Measurements from ENCODE around the gene NFATC2.
"Not testable (repeated sequence)": the region's sequence is repeated elsewhere in the genome, so short reads cannot be mapped to it uniquely, and the experiment has no call there.

NFATC2 gene

DNA sequence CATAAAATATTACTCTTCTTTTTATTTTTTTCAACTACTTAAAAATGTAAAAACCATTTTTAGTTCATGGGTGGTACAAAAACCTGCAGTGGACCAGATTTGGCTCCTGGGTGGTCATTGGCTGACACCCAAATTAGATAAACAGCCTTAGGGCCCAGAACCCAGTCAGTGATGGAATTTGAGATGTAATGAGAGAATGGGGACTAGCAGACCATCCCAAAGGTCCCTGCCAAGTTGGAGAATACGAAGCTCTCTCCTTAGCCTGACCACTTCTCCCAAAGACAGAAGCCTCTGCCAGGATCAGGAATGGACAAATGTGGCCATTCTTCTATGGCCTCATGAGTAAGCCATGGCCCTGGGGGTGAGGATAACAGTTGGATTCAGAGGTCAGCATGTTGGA lies 194.7 kb downstream of the NFATC2 start:
- no peak for TF ChIP-seq YY1 (IDR thresholded peaks at IDR 0.05; ENCODE audit: insufficient read depth, insufficient read length)
- TF ChIP-seq SUZ12 (IDR thresholded peaks at IDR 0.05; ENCODE audit: extremely low read depth, insufficient read depth, insufficient read length) = no peak
- TF ChIP-seq ZNF274 (IDR thresholded peaks at IDR 0.05; ENCODE audit: low read depth, low read length) = no peak
- no peaks in the 10 kb centered on the region for H3K27me3 ChIP-seq (ENCODE audit: insufficient read depth, insufficient read length)
- no peak overlapping the region for H3K9ac ChIP-seq (ENCODE audit: insufficient read length, low read depth)
- no peaks in the 10 kb centered on the region for H3K36me3 ChIP-seq (ENCODE audit: insufficient read depth, insufficient read length, low read length)
- no peaks in the 10 kb centered on the region for H3K9me3 ChIP-seq (ENCODE audit: insufficient read depth, low read length)
- no peak for DNase-seq (ENCODE audit: low read depth, low spot score)
- H3K4me3 ChIP-seq (ENCODE audit: insufficient read length, low read depth) = no peak overlapping the region
- H3K4me1 ChIP-seq (ENCODE audit: insufficient read depth, insufficient read length) = peaks cover 3% of the 10 kb centered on the region

DNA sequence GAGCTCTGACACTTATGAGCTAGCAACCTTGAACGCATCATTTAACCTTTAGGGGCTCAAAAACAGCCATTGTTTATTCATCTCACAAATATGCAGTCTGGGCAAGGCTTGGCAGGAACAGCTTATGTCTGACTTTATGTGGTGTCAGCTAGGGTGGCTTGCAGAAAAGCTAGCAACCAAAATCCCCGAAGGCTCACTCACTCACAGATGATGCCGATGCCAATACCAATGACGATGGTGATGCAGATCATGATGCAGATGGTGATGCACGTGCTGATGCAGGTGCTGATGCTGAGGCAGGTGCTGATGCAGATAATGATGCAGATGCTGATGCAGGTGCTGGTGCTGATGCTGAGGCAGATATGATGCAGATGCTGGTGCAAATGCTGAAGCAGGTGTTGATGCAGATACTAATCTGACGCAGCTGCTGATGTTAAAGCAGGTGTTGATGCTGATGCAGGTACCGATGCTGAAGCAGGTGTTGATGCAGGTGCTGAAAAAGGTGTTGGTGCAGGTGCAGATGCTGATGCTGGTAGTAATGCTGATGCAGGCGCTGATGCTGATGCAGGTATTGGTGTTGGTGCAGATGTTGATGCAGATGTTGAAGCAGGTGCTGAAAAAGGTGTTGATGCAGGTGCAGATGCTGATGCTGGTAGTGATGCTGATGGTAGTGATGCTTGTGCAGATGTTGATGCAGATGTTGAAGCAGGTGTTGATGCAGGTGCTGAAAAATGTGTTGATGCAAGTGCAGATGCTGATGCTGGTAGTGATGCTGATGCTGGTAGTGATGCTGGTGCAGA lies 195.6 kb downstream of the NFATC2 start:
- DNase-seq (ENCODE audit: low read depth, low spot score) = no peak
- no peak overlapping the region for H3K9ac ChIP-seq (ENCODE audit: insufficient read length, low read depth)

DNA sequence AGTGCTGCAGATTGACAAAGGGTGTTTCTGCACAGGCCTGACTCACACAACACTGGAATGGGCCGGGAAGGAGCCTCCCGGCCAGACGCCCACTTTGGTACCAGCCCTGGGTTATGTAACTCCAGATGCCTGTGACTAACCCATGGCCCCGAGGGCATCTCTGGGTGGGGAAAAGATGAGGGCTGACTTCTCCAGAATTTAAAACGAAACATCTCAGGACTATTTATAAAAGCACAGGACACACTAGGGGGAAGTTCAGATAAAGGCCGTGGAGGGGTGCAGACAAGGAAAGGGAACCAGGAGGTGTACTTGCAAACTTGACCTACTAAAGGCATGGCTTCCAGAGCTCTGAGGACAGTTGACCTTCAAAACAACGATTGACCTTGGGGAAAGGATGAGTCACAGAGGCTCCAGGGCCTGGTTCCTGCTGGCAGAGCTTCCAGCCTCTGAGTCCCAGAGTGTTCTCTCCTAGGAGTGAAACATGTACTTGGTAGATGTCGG lies 196.9 kb downstream of the NFATC2 start:
- no peak for DNase-seq (ENCODE audit: low read depth, low spot score)
- Histone ChIP-seq H3K27me3 (ENCODE audit: insufficient read depth, insufficient read length) (no peaks in the 10 kb centered on the region), H3K4me3 (ENCODE audit: insufficient read length, low read depth) (no peak overlapping the region), H3K9ac (ENCODE audit: insufficient read length, low read depth) (no peak overlapping the region), H3K9me3 (ENCODE audit: insufficient read depth, low read length) (no peaks in the 10 kb centered on the region), H3K4me1 (ENCODE audit: insufficient read depth, insufficient read length) (peaks cover 3% of the 10 kb centered on the region), H3K36me3 (ENCODE audit: insufficient read depth, insufficient read length, low read length) (no peaks in the 10 kb centered on the region)
- no peak for TF ChIP-seq YY1 (IDR thresholded peaks at IDR 0.05; ENCODE audit: insufficient read depth, insufficient read length)

More for the DNA sequence above, 195.6 kb downstream of the NFATC2 start:
- peaks cover 3% of the 10 kb centered on the region for H3K4me1 ChIP-seq (ENCODE audit: insufficient read depth, insufficient read length)
- no peaks in the 10 kb centered on the region for H3K27me3 ChIP-seq (ENCODE audit: insufficient read depth, insufficient read length)
- TF ChIP-seq SUZ12 (IDR thresholded peaks at IDR 0.05; ENCODE audit: extremely low read depth, insufficient read depth, insufficient read length) (no peak), ZNF274 (IDR thresholded peaks at IDR 0.05; ENCODE audit: low read depth, low read length) (no peak), YY1 (IDR thresholded peaks at IDR 0.05; ENCODE audit: insufficient read depth, insufficient read length) (no peak)
- H3K36me3 ChIP-seq (ENCODE audit: insufficient read depth, insufficient read length, low read length) = no peaks in the 10 kb centered on the region
- H3K9me3 ChIP-seq (ENCODE audit: insufficient read depth, low read length) = no peaks in the 10 kb centered on the region
- H3K4me3 ChIP-seq (ENCODE audit: insufficient read length, low read depth) = no peak overlapping the region

DNA sequence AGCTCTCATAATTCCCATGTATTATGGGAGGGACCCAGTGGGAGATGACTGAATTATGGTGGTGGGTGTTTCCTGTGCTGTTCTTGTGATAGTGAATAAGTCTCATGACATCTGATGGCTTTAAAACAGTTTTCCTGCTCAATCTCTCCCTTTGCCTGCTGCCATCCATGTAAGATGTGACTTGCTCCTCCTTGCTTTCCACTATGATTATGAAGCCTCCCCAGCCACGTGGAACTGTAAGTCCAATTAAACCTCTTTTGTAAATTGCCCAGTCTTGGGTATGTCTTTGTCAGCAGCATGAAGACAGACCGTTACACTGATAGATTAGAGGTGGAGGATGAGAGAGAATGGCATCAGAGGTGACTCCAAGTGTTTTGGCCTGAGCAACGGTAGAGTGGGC lies 198.7 kb downstream of the NFATC2 start:
- DNase-seq (ENCODE audit: low read depth, low spot score); H3K36me3 ChIP-seq (ENCODE audit: insufficient read depth, insufficient read length, low read length); H3K9ac ChIP-seq (ENCODE audit: insufficient read length, low read depth); H3K4me1 ChIP-seq (ENCODE audit: insufficient read depth, insufficient read length); H3K9me3 ChIP-seq (ENCODE audit: insufficient read depth, low read length); H3K27me3 ChIP-seq (ENCODE audit: insufficient read depth, insufficient read length); H3K4me3 ChIP-seq (ENCODE audit: insufficient read length, low read depth): not testable (repeated sequence)

DNA sequence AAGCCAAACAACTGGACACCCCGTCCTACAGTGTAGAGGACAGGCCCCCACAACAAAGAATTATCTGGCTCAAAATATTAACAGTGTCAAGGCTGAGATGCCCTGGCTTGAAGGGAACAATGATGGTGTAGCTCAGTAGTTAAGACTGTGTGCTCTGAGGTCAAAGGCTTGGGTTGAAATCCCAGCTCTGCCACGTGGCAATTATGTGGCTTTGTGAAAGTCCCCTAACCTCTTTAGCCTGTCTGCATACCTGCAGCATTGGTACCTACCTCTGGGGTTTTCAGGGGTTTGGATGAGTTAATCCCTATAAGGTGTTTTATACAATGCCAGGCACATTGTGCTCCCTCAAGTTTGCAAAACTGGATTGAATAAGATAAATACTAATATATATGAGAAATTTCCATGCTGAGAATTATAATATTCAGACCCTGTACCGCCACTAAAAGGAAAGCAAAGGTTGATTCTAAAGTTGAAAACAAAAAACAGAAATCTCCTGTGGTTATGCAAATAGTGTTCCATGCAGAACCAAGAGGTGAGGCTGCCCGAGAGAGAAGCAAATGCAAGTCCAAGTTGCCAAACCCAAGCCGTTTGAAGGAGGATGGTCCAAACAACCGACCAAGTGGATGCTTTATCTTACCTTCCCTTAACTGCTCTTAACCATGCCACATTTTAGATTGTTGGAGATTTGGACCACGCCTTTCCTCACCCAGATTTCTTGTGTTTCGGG lies 199.8 kb downstream of the NFATC2 start:
- TF ChIP-seq YY1 (IDR thresholded peaks at IDR 0.05; ENCODE audit: insufficient read depth, insufficient read length) (no peak), ZNF274 (IDR thresholded peaks at IDR 0.05; ENCODE audit: low read depth, low read length) (no peak), SUZ12 (IDR thresholded peaks at IDR 0.05; ENCODE audit: extremely low read depth, insufficient read depth, insufficient read length) (no peak)
- Histone ChIP-seq H3K9ac (ENCODE audit: insufficient read length, low read depth) (no peak overlapping the region), H3K9me3 (ENCODE audit: insufficient read depth, low read length) (no peaks in the 10 kb centered on the region), H3K36me3 (ENCODE audit: insufficient read depth, insufficient read length, low read length) (no peaks in the 10 kb centered on the region), H3K4me3 (ENCODE audit: insufficient read length, low read depth) (no peak overlapping the region), H3K4me1 (ENCODE audit: insufficient read depth, insufficient read length) (peaks cover 3% of the 10 kb centered on the region), H3K27me3 (ENCODE audit: insufficient read depth, insufficient read length) (no peaks in the 10 kb centered on the region)
- no peak for DNase-seq (ENCODE audit: low read depth, low spot score)

DNA sequence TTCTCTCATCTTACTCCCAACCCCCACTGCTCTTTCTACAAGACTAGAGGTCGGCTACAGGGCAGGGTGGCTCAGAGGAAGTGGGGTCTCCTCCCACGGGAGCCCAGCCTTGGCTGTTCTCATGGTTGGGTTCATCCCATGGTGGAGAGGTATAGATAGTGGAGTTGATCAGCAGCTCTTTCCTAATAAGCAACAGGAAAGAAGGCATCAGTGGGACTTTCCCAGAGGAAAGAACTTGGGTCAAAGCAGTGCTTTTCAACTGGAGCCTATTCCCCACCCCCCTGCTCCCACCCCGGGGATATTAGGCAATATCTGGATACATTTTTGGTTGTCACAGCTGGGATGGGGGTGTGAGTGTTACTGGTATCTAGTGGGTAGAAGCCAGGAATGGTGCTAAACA lies 200.9 kb downstream of the NFATC2 start:
- Histone ChIP-seq H3K36me3 (ENCODE audit: insufficient read depth, insufficient read length, low read length) (no peaks in the 10 kb centered on the region), H3K9ac (ENCODE audit: insufficient read length, low read depth) (no peak overlapping the region), H3K4me3 (ENCODE audit: insufficient read length, low read depth) (no peak overlapping the region), H3K27me3 (ENCODE audit: insufficient read depth, insufficient read length) (no peaks in the 10 kb centered on the region), H3K4me1 (ENCODE audit: insufficient read depth, insufficient read length) (peaks cover 3% of the 10 kb centered on the region), H3K9me3 (ENCODE audit: insufficient read depth, low read length) (peaks cover 5% of the 10 kb centered on the region; the same call in 1 of the 2 replicates)
- no peak for TF ChIP-seq ZNF274 (IDR thresholded peaks at IDR 0.05; ENCODE audit: low read depth, low read length)
- TF ChIP-seq YY1 (IDR thresholded peaks at IDR 0.05; ENCODE audit: insufficient read depth, insufficient read length) = no peak
- DNase-seq (ENCODE audit: low read depth, low spot score) = no peak

DNA sequence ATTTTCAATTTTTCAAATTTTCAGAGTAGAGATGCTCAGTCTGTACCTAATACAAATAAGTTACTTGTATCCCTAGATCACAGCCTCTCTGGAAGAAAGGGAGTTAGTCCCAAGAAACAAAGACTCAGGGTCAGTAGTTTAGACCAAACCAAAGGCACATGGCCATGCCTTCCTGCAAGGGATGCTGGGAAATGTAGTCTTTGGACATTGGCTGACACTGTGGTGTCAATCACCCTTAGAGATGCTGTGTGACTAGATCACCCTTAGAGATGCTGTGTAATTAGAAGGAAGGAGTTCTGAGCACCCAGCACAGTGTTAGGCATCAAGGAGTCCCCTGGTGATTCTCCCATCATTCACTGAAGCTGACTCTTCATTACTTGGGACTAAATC lies 202.1 kb downstream of the NFATC2 start:
- Histone ChIP-seq H3K4me3 (ENCODE audit: insufficient read length, low read depth) (no peak overlapping the region), H3K9me3 (ENCODE audit: insufficient read depth, low read length) (peaks cover 5% of the 10 kb centered on the region; the same call in 1 of the 2 replicates), H3K4me1 (ENCODE audit: insufficient read depth, insufficient read length) (peaks cover 3% of the 10 kb centered on the region), H3K9ac (ENCODE audit: insufficient read length, low read depth) (no peak overlapping the region), H3K36me3 (ENCODE audit: insufficient read depth, insufficient read length, low read length) (no peaks in the 10 kb centered on the region), H3K27me3 (ENCODE audit: insufficient read depth, insufficient read length) (no peaks in the 10 kb centered on the region)
- TF ChIP-seq SUZ12 (IDR thresholded peaks at IDR 0.05; ENCODE audit: extremely low read depth, insufficient read depth, insufficient read length) (no peak), ZNF274 (IDR thresholded peaks at IDR 0.05; ENCODE audit: low read depth, low read length) (no peak), YY1 (IDR thresholded peaks at IDR 0.05; ENCODE audit: insufficient read depth, insufficient read length) (no peak)
- no peak for DNase-seq (ENCODE audit: low read depth, low spot score)

Data from NT2/D1 (cell line).